Activated B cell treated with CpG ODN at 0.5 μM for 24 hours (primary cell): ENCODE measurements around the gene ACKR3. TPM values are rescaled to one million over a fixed set of nuclear protein-coding genes. Genes with fewer than 3 reads are reported as not detected.
A peak's percentile ranks its signal among the peaks of the same experiment; 100 is the strongest.

Experiments
- ATAC-seq: fragments of 200-7000 bp; cut with Tn5 transposase; one replicate; pipeline ENCODE4 v1.10.0; 2021; ENCODE audit warnings: low read depth, mild to moderate bottlenecking, moderate library complexity
- CTCF ChIA-PET: fragments of 350-600 bp; sonication (Branson Sonifier 250); formaldehyde crosslinking; loops from one replicate; lab custom pipeline; 2021; ENCODE audit warnings: antibody characterized with exemption; lab: Charles Lee
- POLR2A ChIA-PET: fragments of 350-600 bp; sonication (Branson Sonifier 250); formaldehyde crosslinking; loops from one replicate; lab custom pipeline; 2021; ENCODE audit warnings: antibody characterized with exemption; lab: Charles Lee
- DNase-seq: peaks from one replicate; pipeline ENCODE4 v3.0.0; 2022
- H3K27ac Mint-ChIP-seq: one replicate; pipeline ENCODE4 v1.8.0; 2020; ENCODE audit warnings: mixed read lengths
- H3K27me3 Mint-ChIP-seq: one replicate; pipeline ENCODE4 v1.8.0; 2021; ENCODE audit warnings: mixed read lengths
- H3K36me3 Mint-ChIP-seq: one replicate; pipeline ENCODE4 v1.8.0; 2021; ENCODE audit warnings: low read depth, mixed read lengths
- H3K4me1 Mint-ChIP-seq: one replicate; pipeline ENCODE4 v1.8.0; 2021; ENCODE audit warnings: mixed read lengths
- H3K4me3 Mint-ChIP-seq: one replicate; pipeline ENCODE4 v1.8.0; 2020; ENCODE audit warnings: mild to moderate bottlenecking, mixed read lengths
- H3K9me3 Mint-ChIP-seq: one replicate; pipeline ENCODE4 v1.8.0; 2020; ENCODE audit warnings: mixed read lengths
- intact Hi-C: fragments of 100-400 bp; cut with micrococcal nuclease; formaldehyde crosslinking; loops from one replicate; pipeline ENCODE4 v1.15.1; 2024
- total RNA-seq: library from RNA; stranded (reverse); gene quantifications from 2 replicates; pipeline ENCODE4 v1.2.3, GENCODE V29; 2022
- TF ChIP-seq, protein P1 (sequence below): fragments of 200-600 bp; IDR thresholded peaks from one replicate; pipeline ENCODE4 v1.8.0; 2022; ENCODE audit warnings: antibody characterized with exemption, mild to moderate bottlenecking

Gene ACKR3
- total RNA-seq, 1 donor from 2014 or later = 6.6 TPM

DNA sequence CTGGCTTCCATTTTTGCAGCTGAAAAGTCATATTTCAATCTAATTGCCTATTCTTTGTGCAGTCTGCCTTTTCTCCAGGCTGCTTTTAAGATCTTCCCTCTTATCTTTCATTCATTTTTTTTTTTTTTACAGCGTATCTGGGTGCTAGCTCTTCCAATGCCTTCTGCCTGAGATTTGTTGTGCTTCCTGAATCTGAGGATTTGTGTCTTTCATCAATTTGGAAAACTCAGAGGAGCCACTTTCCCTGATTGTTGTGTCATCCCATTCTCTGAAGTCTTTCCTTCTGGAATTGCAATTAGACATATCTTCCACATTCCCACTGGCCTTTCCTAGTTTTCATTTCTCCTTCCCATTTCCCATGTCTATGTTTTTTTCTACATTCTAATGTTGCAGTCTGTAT is 21.9 kb upstream of the ACKR3 start:
- Mint-ChIP-seq H3K36me3 (no peaks in the 10 kb centered on the region), H3K4me1 (peaks cover 89% of the 10 kb centered on the region), H3K27me3 (no peaks in the 10 kb centered on the region), H3K27ac (peak overlapping the region; percentile 98), H3K9me3 (no peaks in the 10 kb centered on the region), H3K4me3 (no peak overlapping the region)
- no peak for ATAC-seq
- ChIA-PET CTCF (interaction anchor here (1.6 to 5.9 kb wide), 2 partner anchors 21 to 35 kb away, joined by 6 to 43 read pairs; partner anchors contain the start of gene ACKR3), POLR2A (interaction anchor here (5.9 kb wide), 1 partner anchor 22 kb away, joined by 90 read pairs; the partner anchor contains the start of gene ACKR3)
- DNase-seq = no peak
- intact Hi-C loops = loop anchor here (5.0 to 10.0 kb wide), 2 partner anchors 145 to 1057 kb away; no protein-coding TSS in a partner anchor
- TF ChIP-seq, protein P1, sequence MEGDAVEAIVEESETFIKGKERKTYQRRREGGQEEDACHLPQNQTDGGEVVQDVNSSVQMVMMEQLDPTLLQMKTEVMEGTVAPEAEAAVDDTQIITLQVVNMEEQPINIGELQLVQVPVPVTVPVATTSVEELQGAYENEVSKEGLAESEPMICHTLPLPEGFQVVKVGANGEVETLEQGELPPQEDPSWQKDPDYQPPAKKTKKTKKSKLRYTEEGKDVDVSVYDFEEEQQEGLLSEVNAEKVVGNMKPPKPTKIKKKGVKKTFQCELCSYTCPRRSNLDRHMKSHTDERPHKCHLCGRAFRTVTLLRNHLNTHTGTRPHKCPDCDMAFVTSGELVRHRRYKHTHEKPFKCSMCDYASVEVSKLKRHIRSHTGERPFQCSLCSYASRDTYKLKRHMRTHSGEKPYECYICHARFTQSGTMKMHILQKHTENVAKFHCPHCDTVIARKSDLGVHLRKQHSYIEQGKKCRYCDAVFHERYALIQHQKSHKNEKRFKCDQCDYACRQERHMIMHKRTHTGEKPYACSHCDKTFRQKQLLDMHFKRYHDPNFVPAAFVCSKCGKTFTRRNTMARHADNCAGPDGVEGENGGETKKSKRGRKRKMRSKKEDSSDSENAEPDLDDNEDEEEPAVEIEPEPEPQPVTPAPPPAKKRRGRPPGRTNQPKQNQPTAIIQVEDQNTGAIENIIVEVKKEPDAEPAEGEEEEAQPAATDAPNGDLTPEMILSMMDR = no peak

DNA sequence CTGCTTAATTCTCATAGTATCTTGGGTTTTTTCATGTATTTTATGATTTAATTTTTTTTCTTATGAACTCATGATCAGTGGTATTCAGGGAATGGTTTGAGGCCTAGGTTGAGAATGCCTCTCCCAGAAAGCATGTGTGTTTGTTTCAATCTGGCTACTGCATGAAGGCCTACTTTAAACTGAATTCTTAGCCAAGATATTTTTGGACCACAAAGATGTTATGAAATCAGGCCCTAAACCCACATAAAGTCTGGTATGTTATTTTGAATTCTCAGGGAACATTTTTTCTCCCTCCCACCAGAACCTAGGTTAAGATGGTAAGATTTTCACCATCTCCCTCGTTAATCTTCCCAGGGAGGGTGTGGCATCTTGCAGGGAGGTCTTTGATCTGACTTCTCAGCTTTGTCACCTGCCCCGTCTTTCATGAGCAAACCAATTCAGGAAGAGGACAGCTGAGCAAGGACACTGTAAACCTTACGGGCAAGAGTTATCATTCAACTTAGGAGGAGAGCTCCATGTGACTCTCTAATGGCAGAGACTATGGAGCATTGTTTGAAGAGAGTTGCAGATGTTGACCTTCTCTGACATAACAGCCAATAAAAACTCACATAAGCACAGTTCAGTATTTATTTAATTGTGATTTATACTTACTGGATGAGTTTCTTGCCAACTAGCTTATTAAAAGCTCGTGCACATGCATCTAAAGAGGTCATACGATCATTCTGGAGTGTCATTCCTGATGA is 21.3 kb upstream of the ACKR3 start:
- no peak for DNase-seq
- CTCF ChIA-PET = interaction anchor here (0.6 to 5.9 kb wide), 4 partner anchors 21 to 1125 kb away, joined by 3 to 43 read pairs (median 6); partner anchors contain the start of gene ACKR3
- no peaks in the 10 kb centered on the region for H3K36me3 Mint-ChIP-seq

DNA sequence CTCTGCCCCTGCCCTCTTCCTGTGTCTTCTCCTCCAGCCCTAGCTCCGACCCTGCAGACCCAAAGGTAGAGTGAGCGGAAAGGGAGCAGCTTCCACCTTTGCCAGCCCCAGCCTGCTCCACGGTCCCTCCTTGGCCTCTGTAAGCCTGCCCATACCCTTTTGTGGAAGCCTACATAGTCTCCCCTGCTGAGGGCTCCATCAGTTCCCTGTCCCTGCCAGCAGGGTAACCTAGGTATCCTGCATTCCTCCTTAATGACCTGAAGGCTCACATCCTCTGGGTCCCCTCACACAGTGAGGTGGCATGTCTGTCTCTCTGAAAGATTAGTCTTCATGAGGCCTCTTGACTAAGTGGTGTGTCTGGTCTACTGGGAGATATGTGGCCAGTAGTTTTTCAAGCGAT is 20.5 kb upstream of the ACKR3 start:
- ChIA-PET CTCF (interaction anchor here (0.6 to 5.9 kb wide), 3 partner anchors 20 to 1125 kb away, joined by 3 to 43 read pairs (median 6); partner anchors contain the start of gene ACKR3), POLR2A (interaction anchor here (2.5 to 4.2 kb wide), 2 partner anchors 13 to 19 kb away, joined by 12 to 40 read pairs; partner anchors contain the start of gene ACKR3)
- no peak for ATAC-seq
- intact Hi-C loops = loop anchor here (5.0 to 10.0 kb wide), 2 partner anchors 147 to 1056 kb away; no protein-coding TSS in a partner anchor
- Mint-ChIP-seq H3K36me3 (no peaks in the 10 kb centered on the region), H3K27ac (peak overlapping the region; percentile 65), H3K27me3 (no peaks in the 10 kb centered on the region), H3K4me1 (peaks cover 97% of the 10 kb centered on the region), H3K4me3 (peak overlapping the region; percentile 11), H3K9me3 (no peaks in the 10 kb centered on the region)
- TF ChIP-seq, protein P1 = no peak
- DNase-seq = no peak

More for the DNA sequence above, 21.3 kb upstream of the ACKR3 start:
- peak overlapping the region; percentile 98 for H3K27ac Mint-ChIP-seq
- no peak for ATAC-seq
- TF ChIP-seq, protein P1 = no peak
- no peaks in the 10 kb centered on the region for H3K27me3 Mint-ChIP-seq
- intact Hi-C loops = loop anchor here (5.0 to 10.0 kb wide), 2 partner anchors 146 to 1056 kb away; no protein-coding TSS in a partner anchor
- H3K9me3 Mint-ChIP-seq = no peaks in the 10 kb centered on the region
- H3K4me1 Mint-ChIP-seq = peaks cover 92% of the 10 kb centered on the region
- POLR2A ChIA-PET = interaction anchor here (4.2 kb wide), 1 partner anchor 20 kb away, joined by 40 read pairs; the partner anchor contains the start of gene ACKR3
- no peak overlapping the region for H3K4me3 Mint-ChIP-seq

DNA sequence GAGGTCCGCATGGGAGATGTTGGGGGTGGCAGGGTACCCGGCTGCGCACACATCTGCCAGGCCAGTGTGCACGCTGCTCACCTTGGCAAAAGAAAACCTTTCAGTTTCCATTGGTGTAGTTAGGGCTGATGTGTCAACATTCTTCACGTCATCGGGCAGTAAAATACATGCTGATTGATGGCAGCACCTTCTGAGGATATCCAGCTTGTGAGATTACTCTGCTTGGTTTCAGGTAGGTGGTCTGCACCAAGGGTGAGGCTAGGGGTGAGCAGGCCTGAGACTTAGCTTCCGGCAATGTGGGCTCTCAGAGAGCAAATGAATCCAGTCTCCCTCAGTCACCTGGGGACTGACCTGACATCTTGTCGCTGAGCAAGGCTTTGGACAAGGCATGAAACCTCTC is 19.3 kb upstream of the ACKR3 start:
- ChIA-PET CTCF (interaction anchor here (1.2 to 2.6 kb wide), 2 partner anchors 20 to 37 kb away, joined by 3 to 15 read pairs; partner anchors contain the start of gene ACKR3), POLR2A (interaction anchor here (0.9 to 4.2 kb wide), 4 partner anchors 12 to 232 kb away, joined by 3 to 40 read pairs (median 8); partner anchors contain the start of gene ACKR3)
- peak overlapping the region; percentile 87 for H3K27ac Mint-ChIP-seq
- no peaks in the 10 kb centered on the region for H3K36me3 Mint-ChIP-seq
- ATAC-seq (no peak), DNase-seq (no peak)
- H3K9me3 Mint-ChIP-seq = peaks cover 4% of the 10 kb centered on the region
- peak overlapping the region; percentile 66 for H3K4me3 Mint-ChIP-seq
- TF ChIP-seq, protein P1 = no peak
- H3K27me3 Mint-ChIP-seq = no peaks in the 10 kb centered on the region
- intact Hi-C loops = loop anchor here (1.0 kb wide), 3 partner anchors 14 to 37 kb away; partner anchors contain the start of gene ACKR3
- peaks cover 94% of the 10 kb centered on the region for H3K4me1 Mint-ChIP-seq
